ENCODE data around the gene SCFD2.
"Not testable (repeated sequence)": the region's sequence is repeated elsewhere in the genome, so short reads cannot be mapped to it uniquely, and the experiment has no call there.

SCFD2 gene

DNA sequence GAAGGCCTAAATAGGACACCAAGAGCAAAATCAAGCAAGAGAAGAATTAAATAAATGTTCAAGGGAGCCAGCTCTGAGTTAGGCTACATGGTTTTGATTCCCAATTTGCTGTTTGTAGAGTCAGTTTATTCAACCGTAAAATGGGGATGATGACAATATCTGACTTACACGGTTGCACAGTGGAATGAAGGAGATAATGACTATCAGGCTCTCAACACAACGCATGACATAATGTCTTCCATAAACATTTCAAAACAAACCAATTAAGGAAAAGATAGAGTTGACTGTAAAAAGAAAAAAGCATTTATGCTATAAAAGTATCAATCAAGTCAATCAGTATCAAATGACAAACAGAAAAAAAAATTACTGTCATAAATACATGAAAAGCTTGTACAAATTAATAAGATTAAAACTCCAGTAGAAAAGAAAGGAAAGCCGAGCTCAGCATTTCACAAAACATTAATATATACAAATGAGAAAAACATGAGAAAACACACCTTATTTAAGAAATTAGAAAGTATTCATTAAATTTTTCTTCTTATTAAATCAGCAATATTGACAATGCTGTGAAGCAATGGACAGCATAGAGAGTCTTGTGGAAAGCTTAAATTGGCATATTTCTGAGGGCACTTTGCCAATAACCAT, 179.0 kb downstream of the SCFD2 start:
- CTCF ChIA-PET, result no interaction called here

DNA sequence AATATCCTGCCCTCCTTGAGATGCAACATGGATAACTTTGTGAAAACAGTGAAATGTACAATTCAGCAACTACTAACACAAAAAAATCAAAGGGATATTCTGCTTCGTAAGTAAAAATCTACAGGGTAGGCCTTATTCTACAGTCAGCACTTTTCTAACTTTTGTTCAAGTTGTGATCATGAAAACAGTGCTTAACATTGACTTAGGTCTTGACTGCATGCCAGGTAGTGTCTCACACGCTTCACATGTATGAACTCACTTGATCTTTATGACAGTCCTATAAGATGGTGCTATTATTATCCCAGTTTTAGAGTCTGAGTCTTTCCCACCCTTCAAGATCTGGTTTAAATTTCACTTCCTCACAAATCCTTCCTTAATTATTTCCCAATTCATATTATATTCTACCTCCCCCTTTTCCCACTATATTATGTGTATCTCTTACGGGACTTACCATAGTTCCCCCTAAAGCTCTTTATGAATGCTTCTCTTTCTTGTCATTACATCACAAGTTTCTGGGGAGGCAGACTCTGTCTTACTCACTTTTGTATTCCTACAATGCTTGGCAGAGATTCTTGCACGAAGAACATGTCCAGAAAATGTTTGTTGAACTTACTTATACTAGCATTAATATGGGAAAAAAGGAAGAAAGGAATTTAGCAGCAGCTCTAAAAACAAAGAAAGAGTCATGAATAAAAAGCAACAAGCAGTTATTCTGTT, 179.8 kb downstream of the SCFD2 start:
- TF ChIP-seq SUZ12 (IDR thresholded peaks at IDR 0.05) (no peak), FOXM1 (IDR thresholded peaks at IDR 0.05; ENCODE audit: borderline replicate concordance) (no peak), HDGF (IDR thresholded peaks at IDR 0.05; ENCODE audit: borderline replicate concordance) (no peak)
- DNase-seq (ENCODE audit: extremely low spot score), result no peak
- CTCF ChIA-PET, result no interaction called here
- POLR2A ChIA-PET, result no interaction called here

More for the DNA sequence above, 179.0 kb downstream of the SCFD2 start:
- POLR2A ChIA-PET, result no interaction called here
- TF ChIP-seq FOXK2 (IDR thresholded peaks at IDR 0.05) (0 out of 2 replicates have a peak, but pooled peaks have one; percentile 29), CTBP1 (IDR thresholded peaks at IDR 0.05; ENCODE audit: borderline replicate concordance) (peak; percentile 75; the same call in 1 of the 2 replicates), SUZ12 (IDR thresholded peaks at IDR 0.05) (no peak), ZNF384 (IDR thresholded peaks at IDR 0.05) (peak; percentile 72)
- TF ChIP-seq, protein P1, sequence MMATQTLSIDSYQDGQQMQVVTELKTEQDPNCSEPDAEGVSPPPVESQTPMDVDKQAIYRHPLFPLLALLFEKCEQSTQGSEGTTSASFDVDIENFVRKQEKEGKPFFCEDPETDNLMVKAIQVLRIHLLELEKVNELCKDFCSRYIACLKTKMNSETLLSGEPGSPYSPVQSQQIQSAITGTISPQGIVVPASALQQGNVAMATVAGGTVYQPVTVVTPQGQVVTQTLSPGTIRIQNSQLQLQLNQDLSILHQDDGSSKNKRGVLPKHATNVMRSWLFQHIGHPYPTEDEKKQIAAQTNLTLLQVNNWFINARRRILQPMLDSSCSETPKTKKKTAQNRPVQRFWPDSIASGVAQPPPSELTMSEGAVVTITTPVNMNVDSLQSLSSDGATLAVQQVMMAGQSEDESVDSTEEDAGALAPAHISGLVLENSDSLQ (IDR thresholded peaks at IDR 0.05), result peak; percentile 92
- DNase-seq (ENCODE audit: extremely low spot score), result peak; percentile 13

DNA sequence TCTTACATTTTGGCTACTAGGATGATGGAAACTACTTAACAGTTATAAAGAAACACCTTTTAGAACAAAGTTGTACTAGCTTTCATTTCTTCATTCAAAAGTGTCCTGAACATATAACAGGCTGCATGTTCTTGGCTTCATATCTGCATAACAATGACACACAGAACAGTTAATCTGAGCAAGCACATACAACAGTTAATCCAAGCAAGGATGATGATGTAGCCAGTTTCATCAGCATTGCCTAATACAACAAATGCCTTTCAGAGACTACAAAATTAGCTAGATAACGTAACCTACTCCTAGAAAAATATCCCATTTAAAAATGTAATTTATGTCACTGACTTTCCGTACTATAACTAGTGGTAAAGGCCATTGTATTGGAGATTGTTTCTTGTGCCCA, 182.1 kb downstream of the SCFD2 start:
- ChIA-PET CTCF (interaction anchor here (0.6 kb wide), 1 partner anchor 13 kb away, joined by 3 read pairs; no protein-coding TSS in a partner anchor), POLR2A (no interaction called here)
- no peak for TF ChIP-seq FOXM1 (IDR thresholded peaks at IDR 0.05; ENCODE audit: borderline replicate concordance)
- no peak for TF ChIP-seq FOXK2 (IDR thresholded peaks at IDR 0.05)
- TF ChIP-seq BHLHE40 (IDR thresholded peaks at IDR 0.05; ENCODE audit: borderline replicate concordance), result no peak
- no peak for TF ChIP-seq CTBP1 (IDR thresholded peaks at IDR 0.05; ENCODE audit: borderline replicate concordance)
- no peak for TF ChIP-seq SUZ12 (IDR thresholded peaks at IDR 0.05)
- TF ChIP-seq FOXA1 (IDR thresholded peaks at IDR 0.05), result no peak
- no peak for TF ChIP-seq L3MBTL2 (conservative IDR thresholded peaks at IDR 0.05)
- no peak for TF ChIP-seq ARNT (IDR thresholded peaks at IDR 0.05)
- TF ChIP-seq NFRKB (IDR thresholded peaks at IDR 0.05), result no peak
- TF ChIP-seq, protein P1 (IDR thresholded peaks at IDR 0.05), result no peak
- TF ChIP-seq LEF1 (IDR thresholded peaks at IDR 0.05; ENCODE audit: borderline replicate concordance), result no peak
- TF ChIP-seq TARDBP (IDR thresholded peaks at IDR 0.05), result no peak
- TF ChIP-seq HDGF (IDR thresholded peaks at IDR 0.05; ENCODE audit: borderline replicate concordance), result no peak
- no peak for TF ChIP-seq ELF4 (IDR thresholded peaks at IDR 0.05)
- TF ChIP-seq SP1 (IDR thresholded peaks at IDR 0.05), result no peak
- TF ChIP-seq ZNF384 (IDR thresholded peaks at IDR 0.05), result no peak
- no peak for DNase-seq (ENCODE audit: extremely low spot score)

DNA sequence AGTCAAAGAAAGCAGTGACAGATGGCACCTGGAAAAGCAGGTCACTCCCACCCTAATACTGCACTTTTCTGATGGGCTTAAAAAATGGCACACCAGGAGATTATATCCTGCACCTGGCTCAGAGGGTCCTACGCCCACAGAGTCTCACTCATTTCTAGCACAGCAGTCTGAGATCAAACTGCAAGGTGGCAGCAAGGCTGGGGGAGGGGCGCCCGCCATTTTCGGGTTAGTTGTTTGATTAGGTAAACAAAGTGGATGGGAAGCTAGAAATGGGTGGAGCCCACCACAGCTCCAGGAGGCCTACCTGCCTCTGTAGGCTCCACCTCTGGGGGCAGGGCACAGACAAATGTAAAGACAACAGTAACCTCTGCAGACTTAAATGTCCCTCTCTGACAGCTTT, 188.1 kb downstream of the SCFD2 start:
- DNase-seq (ENCODE audit: extremely low spot score); CTCF ChIA-PET; POLR2A ChIA-PET: not testable (repeated sequence)

DNA sequence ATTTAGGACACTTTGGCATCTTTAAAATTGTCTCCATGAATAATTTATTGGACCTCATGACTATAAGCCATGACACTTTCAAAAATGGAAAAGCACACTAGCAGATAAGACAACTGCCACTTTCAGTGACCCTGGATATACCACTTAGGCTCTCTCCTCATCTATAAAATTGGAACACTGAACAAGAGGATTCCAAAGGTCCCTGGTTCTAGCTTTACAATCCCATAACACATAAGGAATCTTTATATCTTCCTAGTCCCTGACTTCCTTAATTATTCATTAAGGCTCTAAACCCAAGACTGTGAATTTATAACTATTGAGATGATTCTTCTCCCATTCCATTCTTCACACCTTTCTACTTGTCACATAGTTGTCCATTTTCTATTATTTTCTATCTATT, 190.2 kb downstream of the SCFD2 start:
- ChIA-PET CTCF (no interaction called here), POLR2A (no interaction called here)
- DNase-seq (ENCODE audit: extremely low spot score), result no peak
- TF ChIP-seq HDGF (IDR thresholded peaks at IDR 0.05; ENCODE audit: borderline replicate concordance) (no peak), SUZ12 (IDR thresholded peaks at IDR 0.05) (no peak), ELF4 (IDR thresholded peaks at IDR 0.05) (no peak), ZNF384 (IDR thresholded peaks at IDR 0.05) (no peak), L3MBTL2 (conservative IDR thresholded peaks at IDR 0.05) (no peak), LEF1 (IDR thresholded peaks at IDR 0.05; ENCODE audit: borderline replicate concordance) (no peak), FOXM1 (IDR thresholded peaks at IDR 0.05; ENCODE audit: borderline replicate concordance) (no peak), ARNT (IDR thresholded peaks at IDR 0.05) (no peak), BHLHE40 (IDR thresholded peaks at IDR 0.05; ENCODE audit: borderline replicate concordance) (no peak), SP1 (IDR thresholded peaks at IDR 0.05) (no peak), NFRKB (IDR thresholded peaks at IDR 0.05) (no peak), CTBP1 (IDR thresholded peaks at IDR 0.05; ENCODE audit: borderline replicate concordance) (no peak), FOXK2 (IDR thresholded peaks at IDR 0.05) (no peak), TARDBP (IDR thresholded peaks at IDR 0.05) (no peak)
- TF ChIP-seq, protein P1 (IDR thresholded peaks at IDR 0.05), result no peak

DNA sequence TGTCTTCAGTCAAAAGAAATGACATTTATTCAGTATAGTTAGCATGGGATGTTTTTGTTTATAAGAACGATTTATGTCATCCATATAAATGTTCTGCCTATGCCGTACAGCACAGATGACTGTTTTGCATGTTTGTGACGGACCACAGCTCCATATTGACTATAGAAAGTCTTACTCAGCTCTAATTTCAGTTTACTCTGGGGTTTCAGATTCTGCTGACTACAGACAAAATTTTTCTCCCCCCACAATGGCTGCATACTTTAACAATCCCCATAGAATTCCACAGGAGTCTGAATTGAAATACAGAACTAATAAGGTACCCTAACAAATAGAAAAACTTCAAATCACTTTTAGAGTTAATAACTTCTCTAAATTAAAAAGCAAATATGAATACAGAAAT, 191.0 kb downstream of the SCFD2 start:
- ChIA-PET POLR2A (no interaction called here), CTCF (interaction anchor here (0.6 kb wide), 1 partner anchor 266 kb away, joined by 3 read pairs; no protein-coding TSS in a partner anchor)
- no peak for TF ChIP-seq LEF1 (IDR thresholded peaks at IDR 0.05; ENCODE audit: borderline replicate concordance)
- no peak for TF ChIP-seq FOXK2 (IDR thresholded peaks at IDR 0.05)
- TF ChIP-seq BHLHE40 (IDR thresholded peaks at IDR 0.05; ENCODE audit: borderline replicate concordance), result no peak
- TF ChIP-seq ARNT (IDR thresholded peaks at IDR 0.05), result no peak
- no peak for TF ChIP-seq HDGF (IDR thresholded peaks at IDR 0.05; ENCODE audit: borderline replicate concordance)
- TF ChIP-seq CTBP1 (IDR thresholded peaks at IDR 0.05; ENCODE audit: borderline replicate concordance), result no peak
- no peak for TF ChIP-seq FOXM1 (IDR thresholded peaks at IDR 0.05; ENCODE audit: borderline replicate concordance)
- TF ChIP-seq NFRKB (IDR thresholded peaks at IDR 0.05), result no peak
- TF ChIP-seq TARDBP (IDR thresholded peaks at IDR 0.05), result no peak
- no peak for TF ChIP-seq FOXA1 (IDR thresholded peaks at IDR 0.05)
- TF ChIP-seq SUZ12 (IDR thresholded peaks at IDR 0.05), result no peak
- TF ChIP-seq ELF4 (IDR thresholded peaks at IDR 0.05), result no peak
- TF ChIP-seq L3MBTL2 (conservative IDR thresholded peaks at IDR 0.05), result no peak
- no peak for TF ChIP-seq SP1 (IDR thresholded peaks at IDR 0.05)
- TF ChIP-seq, protein P1 (IDR thresholded peaks at IDR 0.05), result no peak
- TF ChIP-seq ZNF384 (IDR thresholded peaks at IDR 0.05), result no peak
- no peak for DNase-seq (ENCODE audit: extremely low spot score)
